HFF-Myc (cell line): Measurements from ENCODE around the gene DNAJB11.
"Not testable (repeated sequence)": the region's sequence is repeated elsewhere in the genome, so short reads cannot be mapped to it uniquely, and the experiment has no call there.

ENCODE experiments used
- DNase-seq: peaks from one replicate; pipeline ENCODE4 v3.0.0-alpha.2; 2011; ENCODE audit warnings: low read depth; ENCODE audit errors: extremely low read depth
- H3K4me3 ChIP-seq: replicated peaks from 2 replicates; pipeline ENCODE4 v1.5.1; 2011; ENCODE audit warnings: low read depth, mild to moderate bottlenecking, control low read depth, low read length
- TF ChIP-seq, protein P1 (sequence below): IDR thresholded peaks from 2 replicates; pipeline ENCODE4 v1.5.1; 2012; ENCODE audit warnings: mild to moderate bottlenecking, low read depth, low read length, control low read depth; ENCODE audit errors: missing control alignments

DNAJB11 gene

DNA sequence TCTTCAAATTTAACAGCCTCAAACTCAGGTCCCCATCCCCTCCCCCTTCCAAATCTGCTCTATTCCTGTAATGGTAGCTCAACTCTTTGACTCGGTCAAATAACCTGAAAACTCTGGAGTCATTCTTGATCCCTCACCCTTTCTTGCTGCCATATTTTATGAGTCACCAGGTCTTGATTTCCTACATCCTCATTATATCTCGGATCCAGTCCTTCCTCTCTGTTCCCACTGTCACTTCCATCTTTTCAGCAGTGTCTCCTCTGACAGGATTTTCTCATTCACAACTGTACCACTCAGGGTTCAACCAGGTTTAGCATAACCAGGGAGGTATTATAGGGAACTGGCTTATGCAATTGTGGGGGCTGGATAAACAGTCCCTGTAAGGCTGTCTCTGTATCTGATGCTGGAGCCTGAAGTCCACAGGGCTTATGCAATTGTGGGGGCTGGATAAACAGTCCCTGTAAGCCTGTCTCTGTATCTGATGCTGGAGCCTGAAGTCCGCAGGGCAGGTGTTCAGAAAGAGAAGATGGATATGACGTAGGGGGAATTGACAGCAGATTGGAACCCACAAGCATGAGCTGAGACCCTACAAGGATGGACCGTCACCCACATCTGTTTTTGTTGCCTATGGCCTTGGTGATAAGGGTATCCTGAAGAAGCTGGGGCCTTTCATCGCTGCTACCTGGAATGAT is 60.6 kb downstream of the DNAJB11 start:
- TF ChIP-seq, protein P1, sequence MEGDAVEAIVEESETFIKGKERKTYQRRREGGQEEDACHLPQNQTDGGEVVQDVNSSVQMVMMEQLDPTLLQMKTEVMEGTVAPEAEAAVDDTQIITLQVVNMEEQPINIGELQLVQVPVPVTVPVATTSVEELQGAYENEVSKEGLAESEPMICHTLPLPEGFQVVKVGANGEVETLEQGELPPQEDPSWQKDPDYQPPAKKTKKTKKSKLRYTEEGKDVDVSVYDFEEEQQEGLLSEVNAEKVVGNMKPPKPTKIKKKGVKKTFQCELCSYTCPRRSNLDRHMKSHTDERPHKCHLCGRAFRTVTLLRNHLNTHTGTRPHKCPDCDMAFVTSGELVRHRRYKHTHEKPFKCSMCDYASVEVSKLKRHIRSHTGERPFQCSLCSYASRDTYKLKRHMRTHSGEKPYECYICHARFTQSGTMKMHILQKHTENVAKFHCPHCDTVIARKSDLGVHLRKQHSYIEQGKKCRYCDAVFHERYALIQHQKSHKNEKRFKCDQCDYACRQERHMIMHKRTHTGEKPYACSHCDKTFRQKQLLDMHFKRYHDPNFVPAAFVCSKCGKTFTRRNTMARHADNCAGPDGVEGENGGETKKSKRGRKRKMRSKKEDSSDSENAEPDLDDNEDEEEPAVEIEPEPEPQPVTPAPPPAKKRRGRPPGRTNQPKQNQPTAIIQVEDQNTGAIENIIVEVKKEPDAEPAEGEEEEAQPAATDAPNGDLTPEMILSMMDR = no peak
- no peak overlapping the region for H3K4me3 ChIP-seq

GRCh38 chr3:186633481-186633880 is 63.0 kb downstream of the DNAJB11 start:
- no peak for DNase-seq

More for the DNA sequence above, 60.6 kb downstream of the DNAJB11 start:
- no peak for DNase-seq

GRCh38 chr3:186634207-186634606 is 63.7 kb downstream of the DNAJB11 start:
- DNase-seq, H3K4me3 ChIP-seq: not testable (repeated sequence)

More at GRCh38 chr3:186633481-186633880, 63.0 kb downstream of the DNAJB11 start:
- H3K4me3 ChIP-seq = no peak overlapping the region
- TF ChIP-seq, protein P1 = no peak
